Ovary (tissue), 9 donors: ENCODE data around the gene KCNIP1. TPM values are rescaled to one million over a fixed set of nuclear protein-coding genes. Genes with fewer than 3 reads are reported as not detected.

Source experiments
- DNase-seq, 5 donors: peaks; one replicate each; pipeline ENCODE4 v3.0.0-alpha.2; 2019 to 2020
- H3K27ac ChIP-seq, 2 donors: fragments of 200-600 bp; one replicate each; pipeline versions ENCODE4 v1.5.1 to v1.8.0; 2019 to 2022
- H3K27me3 ChIP-seq: fragments of 200-600 bp; one replicate; pipeline ENCODE4 v1.8.0; 2022
- H3K36me3 ChIP-seq: fragments of 200-600 bp; sonication (generic); one replicate; pipeline ENCODE4 v1.5.1; 2019
- H3K4me1 ChIP-seq: one replicate; pipeline ENCODE4 v1.8.1; 2013; ENCODE audit warnings: mild to moderate bottlenecking, moderate library complexity; ENCODE audit not compliant: insufficient read depth
- H3K4me3 ChIP-seq: fragments of 200-600 bp; sonication (generic); one replicate; pipeline ENCODE4 v1.5.1; 2017
- H3K9me3 ChIP-seq, 2 donors: fragments of 200-600 bp in 1 of 2; sonication (generic) in 1 of 2; one replicate each; pipeline versions ENCODE4 v1.5.1 to v1.8.1; 2013 to 2019; ENCODE audit warnings: mild to moderate bottlenecking in 1 of 2, moderate library complexity in 1 of 2
- EP300 ChIP-seq: sonication (generic); formaldehyde crosslinking; IDR thresholded peaks from one replicate; pipeline ENCODE4 v1.6.1; 2017; ENCODE audit warnings: antibody characterized with exemption
- POLR2A ChIP-seq: fragments of 450-650 bp; IDR thresholded peaks from one replicate; pipeline ENCODE4 v1.6.1; 2017; ENCODE audit warnings: antibody characterized with exemption, mild to moderate bottlenecking, moderate library complexity
- WGBS, 3 donors: extraction: QIAGEN DNeasy Blood & Tissue Kit in 1 of 3; methylation state at CpG; one replicate each; pipeline versions ENCODE4 v1.1.5 to v1.1.7; 2013 to 2017; 5-methylcytosine and 5-hydroxymethylcytosine counted together
- intact Hi-C, 4 donors: fragments of 100-400 bp; cut with DNase I; formaldehyde crosslinking; loops; one replicate each; pipeline versions ENCODE4 v1.11.0 to v1.15.1; 2022 to 2023
- polyA plus RNA-seq, 2 donors: library from polyadenylated mRNA; stranded (reverse); fragments of 200-250 nt in 1 of 2; fragments of 350-450 nt in 1 of 2; fragmentation: Illumina TruSeq in 1 of 2; extraction: RNeasy Lipid Tissue Mini Kit (QIAGEN cat#74804) in 1 of 2; gene quantifications; one replicate each; pipeline ENCODE4 v1.2.3, GENCODE V29; 2013 to 2014
- total RNA-seq, 7 donors: library from RNA; depleted of rRNA in 2 of 7; stranded (reverse); fragments of >200 nt in 2 of 7; fragmentation: NEBNext Ultra II Directional in 3 of 7; extraction: Animal tissue kit (Norgen Biotek cat#: 25700) in 3 of 7; gene quantifications; one replicate each; pipeline versions ENCODE4 v1.1.0 to v1.2.4, GENCODE V29; 2016 to 2023
- TF ChIP-seq, protein P1 (sequence below), 3 donors: fragments of 450-650 bp in 2 of 3; fragments of 200-600 bp in 1 of 3; IDR thresholded peaks; one replicate each; pipeline versions ENCODE4 v1.5.1 to v1.8.0; 2016 to 2022; ENCODE audit warnings: antibody characterized with exemption in 3 of 3, mild to moderate bottlenecking in 1 of 3
- donor health status: DM: no; HTN: no; CAD: no; lungs with moderate emphysema.
- donor health status: DM: no; HTN: no; CAD: no.
- donor health status: Bipolar disorder and iron deficiency.
- donor health status: DM: yes; HTN: yes; CAD: no.
- donor health status: DM: no; HTN: no; CAD: no.
- donor health status: DM: yes; HTN: yes; CAD: no.

The KCNIP1 gene
- total and polyA plus RNA-seq, 9 donors, result 0.20 to 2.2 (median 0.66) TPM

DNA sequence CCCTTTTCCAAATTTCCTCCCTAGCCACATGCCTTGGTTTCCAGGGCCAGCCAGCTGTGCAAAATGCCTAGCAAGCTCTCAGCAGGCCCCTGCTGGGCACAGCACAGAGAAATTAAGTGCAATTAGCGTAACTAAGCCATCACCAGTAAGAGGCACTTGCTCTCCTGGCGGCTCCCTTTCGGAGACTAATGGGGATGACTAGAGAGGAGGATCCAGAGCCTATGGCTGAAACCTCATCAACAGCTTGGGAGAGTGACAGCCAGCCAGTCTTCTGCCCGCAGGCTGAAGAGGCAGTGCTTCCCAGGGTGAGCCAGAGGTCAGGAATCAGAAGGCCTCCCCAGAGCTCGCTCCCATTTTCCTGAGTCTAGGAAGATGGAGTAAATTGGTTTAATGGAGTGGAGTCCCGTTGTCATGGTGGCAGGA, 108.4 kb downstream of the KCNIP1 start:
- Histone ChIP-seq H3K36me3 (no peaks in the 10 kb centered on the region), H3K9me3 (no peaks in the 10 kb centered on the region), H3K27ac (no peak overlapping the region), H3K4me3 (no peak overlapping the region), H3K27me3 (no peaks in the 10 kb centered on the region), H3K4me1 (peaks cover 1% of the 10 kb centered on the region)
- no peak for DNase-seq
- intact Hi-C loops, result no loop called here
- no peak for TF ChIP-seq POLR2A
- no peak for TF ChIP-seq EP300
- TF ChIP-seq, protein P1, sequence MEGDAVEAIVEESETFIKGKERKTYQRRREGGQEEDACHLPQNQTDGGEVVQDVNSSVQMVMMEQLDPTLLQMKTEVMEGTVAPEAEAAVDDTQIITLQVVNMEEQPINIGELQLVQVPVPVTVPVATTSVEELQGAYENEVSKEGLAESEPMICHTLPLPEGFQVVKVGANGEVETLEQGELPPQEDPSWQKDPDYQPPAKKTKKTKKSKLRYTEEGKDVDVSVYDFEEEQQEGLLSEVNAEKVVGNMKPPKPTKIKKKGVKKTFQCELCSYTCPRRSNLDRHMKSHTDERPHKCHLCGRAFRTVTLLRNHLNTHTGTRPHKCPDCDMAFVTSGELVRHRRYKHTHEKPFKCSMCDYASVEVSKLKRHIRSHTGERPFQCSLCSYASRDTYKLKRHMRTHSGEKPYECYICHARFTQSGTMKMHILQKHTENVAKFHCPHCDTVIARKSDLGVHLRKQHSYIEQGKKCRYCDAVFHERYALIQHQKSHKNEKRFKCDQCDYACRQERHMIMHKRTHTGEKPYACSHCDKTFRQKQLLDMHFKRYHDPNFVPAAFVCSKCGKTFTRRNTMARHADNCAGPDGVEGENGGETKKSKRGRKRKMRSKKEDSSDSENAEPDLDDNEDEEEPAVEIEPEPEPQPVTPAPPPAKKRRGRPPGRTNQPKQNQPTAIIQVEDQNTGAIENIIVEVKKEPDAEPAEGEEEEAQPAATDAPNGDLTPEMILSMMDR (IDR thresholded peaks at IDR 0.05), result no peak
- 81 to 88% (median 87%) methylated on average over 6 of the region's 6 CpGs for WGBS, 3 donors

DNA sequence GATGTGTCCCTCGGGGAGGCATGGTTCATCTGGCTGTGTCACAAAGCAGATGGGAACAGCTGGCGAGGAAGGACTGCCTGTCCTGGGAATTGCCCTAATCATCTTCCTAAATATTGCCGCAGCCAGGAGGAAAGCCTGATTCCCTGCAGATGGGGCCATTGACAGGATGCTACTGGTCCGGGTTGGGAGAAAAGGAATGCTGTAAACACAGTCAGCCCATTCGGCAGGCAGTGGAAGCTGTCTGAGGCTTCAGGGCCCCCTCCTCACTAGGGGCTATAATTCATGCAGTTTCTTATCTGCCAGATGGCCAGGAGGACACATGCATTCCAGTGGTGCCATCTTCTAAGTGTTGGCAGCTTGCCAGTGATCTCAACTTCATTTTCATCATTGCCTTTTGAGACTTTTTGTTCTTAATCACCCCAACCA, 110.3 kb downstream of the KCNIP1 start:
- 12 to 39% (median 16%) methylated on average over 5 of the region's 5 CpGs for WGBS, 3 donors
- intact Hi-C loops, result no loop called here
- DNase-seq, result no peak
- Histone ChIP-seq H3K27me3 (no peaks in the 10 kb centered on the region), H3K4me3 (no peak overlapping the region), H3K9me3 (no peaks in the 10 kb centered on the region), H3K27ac (no peak overlapping the region), H3K36me3 (no peaks in the 10 kb centered on the region), H3K4me1 (peaks cover 1% of the 10 kb centered on the region)
- TF ChIP-seq, protein P1 (IDR thresholded peaks at IDR 0.05), result no peak
- no peak for TF ChIP-seq POLR2A
- TF ChIP-seq EP300, result no peak

DNA sequence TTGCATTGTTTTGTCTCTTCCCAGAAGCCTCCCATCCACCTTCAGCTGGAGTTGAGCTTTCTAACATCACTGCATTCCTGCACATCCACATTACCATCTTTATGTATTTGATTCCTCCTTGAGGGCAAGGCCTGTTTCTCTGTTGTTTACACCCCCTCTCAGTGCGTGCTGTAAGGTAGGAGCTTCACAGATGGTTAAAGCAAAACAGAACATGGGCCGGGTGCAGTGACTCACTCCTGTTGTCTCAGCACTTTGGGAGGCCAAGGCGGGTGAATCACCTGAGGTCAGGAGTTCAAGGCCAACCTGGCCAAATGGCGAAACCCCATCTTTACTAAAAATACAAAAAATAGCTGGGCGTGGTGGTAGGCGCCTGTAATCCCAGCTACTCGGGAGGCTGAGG, 110.9 kb downstream of the KCNIP1 start:
- H3K9me3 ChIP-seq, result no peaks in the 10 kb centered on the region
- intact Hi-C loops, result no loop called here
- no peaks in the 10 kb centered on the region for H3K36me3 ChIP-seq
- 39 to 62% (median 41%) methylated on average over 7 of the region's 7 CpGs for WGBS, 3 donors
- H3K4me3 ChIP-seq, result no peak overlapping the region
- H3K27me3 ChIP-seq, result no peaks in the 10 kb centered on the region
- peaks cover 1% of the 10 kb centered on the region for H3K4me1 ChIP-seq
- no peak for DNase-seq
- no peak overlapping the region for H3K27ac ChIP-seq
- TF ChIP-seq, protein P1 (IDR thresholded peaks at IDR 0.05), result no peak
- TF ChIP-seq EP300 (no peak), POLR2A (no peak)

DNA sequence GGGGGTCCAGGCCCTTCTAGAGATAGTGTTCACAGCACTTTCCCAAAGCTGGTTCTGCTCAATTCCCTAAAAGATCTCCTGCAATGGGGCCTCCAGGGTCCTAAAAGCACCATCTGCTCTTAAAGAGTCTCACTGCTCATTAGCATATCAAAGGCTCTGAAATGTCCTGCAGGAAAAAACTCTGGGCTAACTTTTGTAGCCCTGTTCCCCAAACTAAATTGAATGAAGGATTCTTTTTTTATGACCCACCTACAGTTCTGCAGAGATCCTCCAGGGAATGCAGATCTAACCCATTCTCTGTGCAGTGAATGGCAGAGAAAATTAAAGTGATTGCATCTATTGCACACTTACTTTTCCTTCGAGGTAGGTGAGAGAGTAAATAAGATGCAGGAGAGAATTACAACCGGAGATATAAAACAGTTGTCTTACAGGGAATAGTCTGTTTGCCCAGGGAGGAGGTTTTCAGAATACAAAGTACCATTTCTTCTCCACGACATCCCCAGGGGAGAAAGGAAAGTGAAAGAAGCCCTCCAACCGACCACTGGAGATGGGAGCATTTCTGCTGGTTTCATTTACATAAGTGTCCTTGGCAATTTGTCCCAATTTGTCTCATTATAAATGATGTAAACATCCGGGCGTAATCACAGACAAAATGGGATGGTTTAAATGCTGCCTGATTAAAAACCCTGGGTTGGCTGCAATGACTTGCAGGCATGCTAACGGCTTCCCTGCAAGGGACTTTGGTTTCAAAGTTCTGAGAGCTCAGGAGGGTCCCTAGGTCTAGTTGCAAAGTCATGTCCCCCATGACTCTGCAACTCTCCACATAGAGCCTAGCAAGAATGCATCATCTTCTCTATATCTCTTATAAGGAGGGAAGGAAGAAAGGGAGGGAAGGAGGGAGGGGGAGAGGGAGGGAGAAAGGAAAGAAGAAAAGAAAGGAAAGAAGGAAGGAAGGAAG, 114.0 kb downstream of the KCNIP1 start:
- intact Hi-C loops, result no loop called here
- H3K27ac ChIP-seq, result no peak overlapping the region
- H3K9me3 ChIP-seq, result no peaks in the 10 kb centered on the region
- no peak overlapping the region for H3K4me3 ChIP-seq
- WGBS, 3 donors, result 7 to 21% (median 12%) methylated on average over 7 of the region's 7 CpGs
- no peaks in the 10 kb centered on the region for H3K27me3 ChIP-seq
- H3K36me3 ChIP-seq, result no peaks in the 10 kb centered on the region
- TF ChIP-seq POLR2A, result no peak
- no peak for TF ChIP-seq EP300
- TF ChIP-seq, protein P1 (IDR thresholded peaks at IDR 0.05), result no peak
- DNase-seq, result no peak
- peaks cover 1% of the 10 kb centered on the region for H3K4me1 ChIP-seq
